ENCODE data around the gene ITPR3. TPM values are rescaled to one million over a fixed set of nuclear protein-coding genes. Genes with fewer than 3 reads are reported as not detected.

Gene ITPR3
- total RNA-seq, 1 donor from 2014 or later, result 43.0 TPM

DNA sequence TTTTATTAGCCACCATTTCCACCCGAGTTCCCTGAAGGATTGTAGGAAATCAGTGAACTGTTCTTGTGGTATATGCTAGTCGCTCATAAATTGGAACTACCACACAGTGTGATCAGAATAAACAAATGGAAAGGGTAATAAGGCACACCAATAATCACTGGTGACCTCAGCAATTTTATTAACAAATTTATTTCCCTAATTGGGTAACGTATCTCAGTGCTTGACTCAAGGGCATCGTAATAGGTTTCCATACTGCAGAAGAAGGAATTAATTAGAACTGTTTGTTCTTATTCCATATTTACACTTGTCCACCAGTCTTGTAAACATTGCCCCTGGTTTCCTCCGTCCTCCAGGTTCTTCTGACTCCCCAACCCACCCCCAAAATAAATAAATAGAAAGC lies 100.4 kb downstream of the ITPR3 start:
- TF ChIP-seq, protein P1, sequence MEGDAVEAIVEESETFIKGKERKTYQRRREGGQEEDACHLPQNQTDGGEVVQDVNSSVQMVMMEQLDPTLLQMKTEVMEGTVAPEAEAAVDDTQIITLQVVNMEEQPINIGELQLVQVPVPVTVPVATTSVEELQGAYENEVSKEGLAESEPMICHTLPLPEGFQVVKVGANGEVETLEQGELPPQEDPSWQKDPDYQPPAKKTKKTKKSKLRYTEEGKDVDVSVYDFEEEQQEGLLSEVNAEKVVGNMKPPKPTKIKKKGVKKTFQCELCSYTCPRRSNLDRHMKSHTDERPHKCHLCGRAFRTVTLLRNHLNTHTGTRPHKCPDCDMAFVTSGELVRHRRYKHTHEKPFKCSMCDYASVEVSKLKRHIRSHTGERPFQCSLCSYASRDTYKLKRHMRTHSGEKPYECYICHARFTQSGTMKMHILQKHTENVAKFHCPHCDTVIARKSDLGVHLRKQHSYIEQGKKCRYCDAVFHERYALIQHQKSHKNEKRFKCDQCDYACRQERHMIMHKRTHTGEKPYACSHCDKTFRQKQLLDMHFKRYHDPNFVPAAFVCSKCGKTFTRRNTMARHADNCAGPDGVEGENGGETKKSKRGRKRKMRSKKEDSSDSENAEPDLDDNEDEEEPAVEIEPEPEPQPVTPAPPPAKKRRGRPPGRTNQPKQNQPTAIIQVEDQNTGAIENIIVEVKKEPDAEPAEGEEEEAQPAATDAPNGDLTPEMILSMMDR (IDR thresholded peaks at IDR 0.05), result no peak
- no peaks in the 10 kb centered on the region for H3K9me3 ChIP-seq
- no peak overlapping the region for H3K27ac ChIP-seq
- H3K27me3 ChIP-seq, result no peaks in the 10 kb centered on the region
- no peak overlapping the region for H3K4me3 ChIP-seq
- H3K36me3 ChIP-seq, result no peaks in the 10 kb centered on the region
- H3K4me1 ChIP-seq, result peaks cover 0 to 3% of the 10 kb centered on the region in 2 donors
- intact Hi-C loops (cut with DNase I), result no loop called here
- DNase-seq (ENCODE audit: low spot score in 2 of 2), result no peak

DNA sequence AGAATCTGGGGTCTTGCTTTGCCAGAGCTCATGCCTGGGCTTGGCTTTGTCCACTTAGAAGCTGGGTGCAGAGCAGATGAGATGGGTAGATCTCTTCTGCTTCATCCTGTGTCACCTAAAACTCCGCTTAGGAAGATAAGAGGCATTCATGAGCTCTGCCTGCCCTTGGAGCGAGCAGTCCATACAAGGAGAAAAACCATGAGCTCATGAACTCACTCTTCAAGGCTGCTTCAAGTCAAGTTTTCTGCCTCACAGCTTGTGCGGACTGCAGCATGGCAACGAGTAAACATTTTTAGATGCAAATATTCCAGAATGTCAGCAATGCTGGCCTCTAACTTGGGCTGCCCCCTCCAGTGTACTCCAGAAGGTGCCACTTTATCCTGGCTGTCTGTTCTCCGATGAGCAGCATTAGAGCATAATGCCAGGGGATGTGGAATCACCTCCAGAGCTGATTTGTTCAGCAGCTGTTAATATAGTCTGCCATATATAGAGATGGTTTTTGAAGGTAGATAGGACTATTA lies 101.0 kb downstream of the ITPR3 start:
- no peaks in the 10 kb centered on the region for H3K9me3 ChIP-seq

DNA sequence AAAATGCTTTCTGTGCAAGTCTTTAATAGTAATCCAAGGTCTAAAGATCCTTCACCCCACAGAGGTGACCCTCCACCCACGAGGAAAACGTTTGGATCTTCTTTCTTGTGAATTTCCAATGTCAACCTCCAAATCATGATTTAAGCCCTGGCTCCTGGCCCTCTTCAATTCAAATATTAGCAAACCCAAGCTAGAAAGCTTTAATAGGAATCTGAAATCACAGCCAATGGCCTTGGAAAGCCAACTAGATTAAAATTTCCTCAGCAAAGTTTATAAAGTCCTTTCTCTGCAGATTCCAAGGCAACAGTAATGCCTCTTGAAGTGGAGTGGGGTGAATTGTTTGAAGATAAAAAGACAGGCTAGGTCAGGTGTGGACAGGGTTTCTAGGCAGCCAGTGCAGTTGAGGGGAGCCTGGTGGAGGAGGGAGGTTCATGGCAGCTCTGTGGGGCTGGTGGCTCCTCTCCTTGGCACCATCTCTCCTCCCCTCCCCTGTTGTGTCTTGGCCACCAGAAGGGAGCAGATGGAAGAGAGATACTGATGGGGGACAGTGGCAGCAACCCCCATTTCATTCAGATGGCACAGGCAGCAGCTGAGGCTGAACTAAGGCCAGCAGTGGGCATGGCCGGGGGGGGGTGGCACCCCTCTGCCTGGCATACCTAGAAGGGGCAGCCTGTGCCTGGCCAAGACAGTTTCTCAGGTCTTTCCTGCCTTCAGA lies 102.4 kb downstream of the ITPR3 start:
- intact Hi-C loops (cut with DNase I), result no loop called here
- Histone ChIP-seq H3K27ac (no peak overlapping the region), H3K27me3 (no peaks in the 10 kb centered on the region), H3K4me1 (no peaks in the 10 kb centered on the region), H3K9me3 (no peaks in the 10 kb centered on the region), H3K36me3 (no peaks in the 10 kb centered on the region), H3K4me3 (no peak overlapping the region)
- TF ChIP-seq, protein P1 (IDR thresholded peaks at IDR 0.05), result no peak
- no peak for DNase-seq (ENCODE audit: low spot score in 2 of 2)

More for the DNA sequence above, 101.0 kb downstream of the ITPR3 start:
- Histone ChIP-seq H3K27me3 (no peaks in the 10 kb centered on the region), H3K36me3 (no peaks in the 10 kb centered on the region), H3K4me3 (no peak overlapping the region), H3K4me1 (peaks cover 0 to 3% of the 10 kb centered on the region in 2 donors), H3K27ac (no peak overlapping the region)
- DNase-seq (ENCODE audit: low spot score in 2 of 2), result no peak
- intact Hi-C loops (cut with DNase I), result no loop called here
- TF ChIP-seq, protein P1 (IDR thresholded peaks at IDR 0.05), result no peak

DNA sequence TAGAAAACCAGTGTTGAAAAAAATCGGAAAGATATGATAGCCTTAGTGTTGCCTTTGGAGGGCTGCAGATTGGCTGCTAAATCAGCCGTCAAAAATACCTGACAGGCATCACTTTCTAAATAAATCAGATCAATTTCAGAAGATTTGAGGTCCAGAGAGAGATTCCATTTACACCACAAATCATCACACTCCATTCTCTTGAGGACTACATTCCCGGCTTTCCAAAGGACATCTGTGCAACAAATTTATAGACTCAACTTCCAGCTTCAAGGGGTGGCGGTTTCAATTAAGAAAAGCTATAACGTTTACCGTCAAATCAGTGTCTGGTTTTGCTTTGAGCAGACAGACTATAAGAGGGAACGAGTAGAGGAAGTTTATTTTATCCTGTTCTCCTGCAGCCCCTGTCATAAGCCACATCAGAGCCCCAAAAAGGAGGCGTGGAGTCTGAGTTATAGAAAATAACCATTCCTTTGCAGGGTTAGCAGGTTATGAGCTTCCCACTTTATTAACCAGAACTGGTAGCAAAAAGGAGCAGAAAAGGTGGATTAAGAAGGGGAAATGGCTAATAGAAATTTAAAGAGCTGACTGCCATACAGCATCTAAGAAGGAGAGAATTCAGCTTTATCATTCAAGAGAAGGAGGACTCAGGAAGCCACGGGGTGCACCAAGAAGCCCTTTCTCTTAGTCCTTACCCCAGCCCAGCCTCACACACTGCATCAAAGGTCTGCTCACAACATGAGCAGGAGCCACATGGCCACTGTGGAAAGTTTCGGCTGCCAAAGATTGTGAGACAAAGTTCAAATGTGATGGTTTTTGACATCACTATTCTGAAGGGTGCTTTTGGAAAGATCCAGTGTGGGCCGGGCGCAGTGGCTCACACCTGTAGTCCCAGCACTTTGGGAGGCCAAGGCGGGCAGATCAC lies 103.2 kb downstream of the ITPR3 start:
- intact Hi-C loops (cut with DNase I), result no loop called here
- H3K36me3 ChIP-seq, result no peaks in the 10 kb centered on the region

DNA sequence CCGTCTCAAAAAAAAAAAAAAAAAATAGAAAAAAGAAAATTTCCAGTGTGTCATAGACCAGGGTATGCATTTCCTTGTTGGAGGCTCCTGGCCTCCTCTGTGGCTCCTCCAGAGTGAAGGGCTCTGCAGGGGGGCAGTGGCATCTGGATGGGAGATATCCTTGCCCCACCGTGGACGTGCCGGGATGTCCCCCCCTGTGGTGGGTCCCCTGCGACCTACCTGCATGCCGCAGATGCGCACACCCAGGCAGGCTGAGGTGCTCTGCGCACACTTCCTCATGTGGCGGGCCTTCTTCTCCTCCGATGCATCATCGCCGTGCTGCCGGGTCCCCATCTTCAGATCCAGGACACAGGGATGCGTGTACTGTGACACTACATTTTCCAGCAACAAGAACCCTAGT lies 104.1 kb downstream of the ITPR3 start:
- H3K27ac ChIP-seq, result no peak overlapping the region
- no peaks in the 10 kb centered on the region for H3K36me3 ChIP-seq
- intact Hi-C loops (cut with DNase I), result no loop called here
- DNase-seq (ENCODE audit: low spot score in 2 of 2), result no peak
- TF ChIP-seq, protein P1 (IDR thresholded peaks at IDR 0.05), result no peak
- no peak overlapping the region for H3K4me3 ChIP-seq
- H3K9me3 ChIP-seq, result no peaks in the 10 kb centered on the region
- H3K4me1 ChIP-seq, result no peaks in the 10 kb centered on the region
- no peaks in the 10 kb centered on the region for H3K27me3 ChIP-seq

More for the DNA sequence above, 103.2 kb downstream of the ITPR3 start:
- TF ChIP-seq, protein P1 (IDR thresholded peaks at IDR 0.05), result no peak
- Histone ChIP-seq H3K27ac (no peak overlapping the region), H3K4me3 (no peak overlapping the region), H3K4me1 (no peaks in the 10 kb centered on the region), H3K27me3 (no peaks in the 10 kb centered on the region), H3K9me3 (no peaks in the 10 kb centered on the region)
- no peak for DNase-seq (ENCODE audit: low spot score in 2 of 2)

Data from ascending aorta (tissue), 2 donors.